K562 (cell line): ENCODE measurements around the gene SDR39U1. TPM values are rescaled to one million over a fixed set of nuclear protein-coding genes. Genes with fewer than 3 reads are reported as not detected.

Experiments
- ARID1B ChIP-seq: fragments of 450-650 bp; IDR thresholded peaks from 2 replicates; pipeline ENCODE4 v1.6.1; 2016; ENCODE audit warnings: antibody characterized with exemption, mild to moderate bottlenecking, inconsistent platforms
- ELK1 ChIP-seq: sonication (generic); formaldehyde crosslinking; IDR thresholded peaks from 2 replicates; pipeline ENCODE4 v1.8.1; 2022; ENCODE audit warnings: missing genetic modification reagents
- FOXK2 ChIP-seq, 2 experiments: fragments of 450-650 bp; IDR thresholded peaks in 1 of 2; conservative IDR thresholded peaks in 1 of 2; 2 replicates each; pipeline ENCODE4 v1.6.1; 2016; ENCODE audit warnings: low read depth in 2 of 2, mild to moderate bottlenecking in 1 of 2
- GTF3C2 ChIP-seq: IDR thresholded peaks from 3 replicates; pipeline ENCODE4 v1.6.1; 2011; ENCODE audit warnings: borderline replicate concordance, mild to moderate bottlenecking, moderate library complexity; ENCODE audit not compliant: insufficient read length; ENCODE audit errors: extremely low read depth
- SAFB2 ChIP-seq: fragments of 200-400 bp; formaldehyde crosslinking; IDR thresholded peaks from 2 replicates; pipeline ENCODE4 v1.6.1; 2018; ENCODE audit warnings: borderline replicate concordance, low read length, low read depth, moderate library complexity; ENCODE audit not compliant: severe bottlenecking
- YBX1 ChIP-seq: fragments of 450-650 bp; IDR thresholded peaks from 2 replicates; pipeline ENCODE4 v1.7.1; 2016; ENCODE audit warnings: mild to moderate bottlenecking
- ZNF282 ChIP-seq: sonication (generic); formaldehyde crosslinking; IDR thresholded peaks from 2 replicates; pipeline ENCODE4 v1.8.1; 2023; ENCODE audit warnings: missing genetic modification reagents
- ZNF407 ChIP-seq: fragments of 450-650 bp; IDR thresholded peaks from 2 replicates; pipeline ENCODE4 v1.6.1; 2016; ENCODE audit warnings: low read depth
- polyA plus RNA-seq, 8 experiments: library from polyadenylated mRNA; depleted of rRNA in 4 of 8; stranded (reverse) in 5 of 8; unstranded in 3 of 8; fragments of >200 nt; fragmentation: Nextera tagmentation in 2 of 8; fragmentation: Illumina TruSeq in 1 of 8; extraction: Ambion mirVana in 2 of 8; extraction: Trizol in 1 of 8; gene quantifications; 2 replicates each; pipeline versions ENCODE4 v1.2.1 to v1.2.3, GENCODE V29; 2011 to 2014; ENCODE audit warnings: inconsistent platforms in 1 of 8, missing spikeins in 1 of 8
- total RNA-seq, 7 experiments: library from RNA; depleted of rRNA in 6 of 7; stranded (reverse); fragments of >200 nt in 6 of 7; fragmentation: Illumina TruSeq in 2 of 7; extraction: Trizol in 2 of 7; gene quantifications; 2 replicates each; pipeline versions ENCODE4 v1.2.1 to v1.2.3, GENCODE V29; 2011 to 2021; ENCODE audit warnings: low replicate concordance in 1 of 7

SDR39U1 gene
- total and polyA plus RNA-seq, 9 of the 15 experiments (the other 6 are each of a cell fraction or from before 2014, with no cell fraction given), result 10.4 to 56.1 (median 19.8) TPM

DNA sequence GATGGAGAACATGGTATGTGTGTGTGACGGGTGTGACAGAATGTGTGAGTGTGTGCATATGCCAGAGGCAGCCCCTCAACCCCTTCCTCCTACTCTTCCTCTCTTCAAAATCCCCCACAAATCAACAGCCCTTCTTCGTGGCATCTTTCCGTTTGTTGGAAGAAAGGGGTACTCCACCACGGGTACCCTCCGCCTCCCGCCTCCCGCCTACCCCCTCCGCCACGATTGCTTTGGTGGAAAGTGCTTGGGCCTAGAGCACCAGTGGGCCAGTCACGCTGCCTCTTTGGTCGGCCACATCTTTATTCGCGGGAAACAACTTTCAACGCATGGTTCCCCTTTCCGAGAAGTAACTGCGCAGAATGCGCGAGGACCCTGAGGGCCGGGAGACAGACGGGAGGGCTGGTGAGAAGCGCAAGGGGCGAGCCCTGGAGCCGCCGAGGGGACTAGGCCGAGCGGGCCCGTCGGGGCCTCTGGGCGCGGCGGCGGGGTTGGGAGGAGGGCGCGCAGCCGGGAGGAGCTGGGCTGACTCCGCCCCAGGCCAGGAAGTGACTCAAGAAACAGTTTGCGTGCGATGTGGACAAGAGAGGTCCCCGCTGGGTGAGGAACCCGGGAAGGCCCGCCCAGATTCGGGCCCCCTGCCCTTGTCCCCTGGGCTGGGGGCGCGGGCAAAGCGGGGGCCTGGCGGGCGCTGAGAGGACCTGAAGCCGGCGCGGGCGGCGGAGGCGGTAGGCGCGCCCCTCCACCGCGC is 13.0 kb downstream of the SDR39U1 start, which contains the start of the genes CBLN3 and KHNYN (continued):
- TF ChIP-seq ZNF407 (no peak), FOXK2 (conservative IDR thresholded peaks at IDR 0.05 in 1 of 2, IDR thresholded peaks at IDR 0.05 in 1 of 2; ENCODE audit: low read depth in 2 of 2) (no peak), GTF3C2 (no peak), SAFB2 (no peak), ZNF282 (CRISPR knock-in tag) (no peak), ARID1B (no peak), ELK1 (no peak), YBX1 (no peak)
